SK-N-DZ (cell line): ENCODE data around the gene TFIP11.
"Not testable (repeated sequence)": the region's sequence is repeated elsewhere in the genome, so short reads cannot be mapped to it uniquely, and the experiment has no call there.

ENCODE experiments used
- DNase-seq: peaks from one replicate; pipeline ENCODE4 v3.0.0-alpha.2; 2015; ENCODE audit warnings: low spot score

TFIP11 gene

GRCh38 chr22:26541167-26541819 lies 29.0 kb upstream of the TFIP11 start:
- no peak for DNase-seq

GRCh38 chr22:26540119-26540518 lies 27.8 kb upstream of the TFIP11 start:
- DNase-seq: no peak

DNA sequence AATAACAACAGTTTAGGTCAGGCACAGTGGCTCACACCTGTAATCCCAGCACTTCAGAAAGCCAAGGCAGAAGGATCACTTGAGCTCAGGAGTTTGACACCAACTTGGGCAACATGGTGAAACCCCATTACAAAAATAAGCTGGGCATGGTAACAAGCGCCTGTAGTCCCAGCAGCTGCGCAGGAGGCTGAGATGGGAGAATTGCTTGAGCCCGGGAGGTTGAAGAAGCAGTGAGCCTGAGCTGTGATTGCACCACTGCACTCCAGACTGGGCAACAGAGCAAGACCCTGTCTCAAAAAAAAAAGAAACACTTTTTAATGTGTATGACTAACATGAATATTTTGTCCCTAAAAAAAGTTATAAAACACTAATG lies 24.5 kb upstream of the TFIP11 start:
- no peak for DNase-seq

DNA sequence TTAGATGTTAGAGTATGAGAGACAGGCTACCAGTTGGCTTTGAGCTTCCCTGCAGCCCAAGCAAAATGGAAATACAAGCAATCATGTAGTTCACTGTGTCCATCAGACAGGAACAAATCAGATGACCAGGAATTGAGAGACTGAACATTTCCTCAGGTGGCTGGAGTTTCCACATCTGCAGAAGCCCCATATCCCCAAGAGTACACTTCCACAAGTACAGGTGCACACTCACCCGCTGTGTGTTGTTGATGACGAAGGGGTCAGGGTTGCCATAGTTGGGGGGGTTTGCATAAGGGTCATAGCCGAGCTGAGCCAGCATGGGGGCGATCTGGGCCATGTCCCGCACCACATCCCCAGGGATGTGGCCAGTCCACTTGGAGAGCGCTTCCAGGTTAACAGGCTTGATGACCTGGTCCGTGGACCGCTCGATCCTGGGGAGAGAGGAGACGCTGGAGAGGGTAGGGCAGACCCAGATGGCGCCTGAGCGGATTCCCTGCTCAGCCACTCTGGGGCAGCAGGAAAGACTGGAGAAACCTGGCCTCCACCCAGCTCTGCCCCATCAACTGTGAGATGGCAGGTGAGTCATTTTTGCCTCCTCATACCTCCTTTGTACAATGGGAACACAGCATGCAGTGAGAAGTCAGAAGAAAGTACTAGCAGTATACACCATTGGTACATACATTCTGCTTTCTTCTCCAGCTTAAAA lies 23.9 kb upstream of the TFIP11 start:
- no peak for DNase-seq

DNA sequence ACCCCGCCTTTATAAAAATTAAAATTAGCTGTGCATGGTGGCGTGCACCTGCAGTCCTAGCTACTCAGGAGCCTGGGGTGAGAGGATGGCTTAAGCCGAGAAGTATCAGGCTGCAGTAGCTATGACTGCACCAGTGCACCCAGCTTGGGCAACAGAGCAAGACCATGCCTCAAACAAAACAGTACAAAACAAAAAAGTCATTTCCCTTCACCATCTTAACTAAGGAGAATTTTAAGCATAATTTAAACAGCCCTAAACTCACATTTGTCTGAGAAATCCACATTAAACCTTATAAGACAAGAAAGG lies 23.3 kb upstream of the TFIP11 start:
- DNase-seq: no peak

DNA sequence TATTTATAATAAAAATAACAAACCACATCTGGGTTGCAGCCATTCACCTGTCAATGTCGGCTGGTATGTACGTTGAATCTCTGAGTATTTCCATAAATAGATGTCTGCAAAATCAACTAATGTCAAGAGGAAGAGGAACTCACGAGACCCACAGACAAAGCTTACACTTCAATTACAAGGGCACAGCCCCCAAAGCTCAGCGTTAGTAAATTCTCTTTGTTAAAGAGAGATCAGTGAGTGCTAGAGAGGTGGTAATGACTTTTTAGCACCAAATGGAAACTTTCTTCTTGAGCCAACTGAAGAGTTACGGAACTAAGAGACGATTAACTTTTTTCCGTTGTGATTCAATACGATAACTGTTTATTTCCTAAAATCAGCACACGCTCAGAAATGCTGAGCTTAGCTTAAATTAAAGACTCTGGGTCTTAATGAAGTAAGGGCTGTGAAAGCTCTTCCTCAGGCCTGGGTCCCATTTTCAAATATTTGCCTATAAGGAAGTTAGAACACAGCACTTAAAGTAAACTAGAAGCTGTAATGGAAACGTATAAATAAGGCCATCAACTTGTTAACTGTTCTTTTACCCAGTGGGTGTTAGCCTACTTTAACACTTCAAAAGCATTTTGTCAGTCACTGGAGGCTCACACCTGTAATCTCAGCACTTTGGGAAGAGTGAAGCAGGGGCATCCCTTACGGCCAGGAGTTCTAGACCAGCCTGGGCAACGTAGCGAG lies 22.8 kb upstream of the TFIP11 start:
- DNase-seq: no peak

DNA sequence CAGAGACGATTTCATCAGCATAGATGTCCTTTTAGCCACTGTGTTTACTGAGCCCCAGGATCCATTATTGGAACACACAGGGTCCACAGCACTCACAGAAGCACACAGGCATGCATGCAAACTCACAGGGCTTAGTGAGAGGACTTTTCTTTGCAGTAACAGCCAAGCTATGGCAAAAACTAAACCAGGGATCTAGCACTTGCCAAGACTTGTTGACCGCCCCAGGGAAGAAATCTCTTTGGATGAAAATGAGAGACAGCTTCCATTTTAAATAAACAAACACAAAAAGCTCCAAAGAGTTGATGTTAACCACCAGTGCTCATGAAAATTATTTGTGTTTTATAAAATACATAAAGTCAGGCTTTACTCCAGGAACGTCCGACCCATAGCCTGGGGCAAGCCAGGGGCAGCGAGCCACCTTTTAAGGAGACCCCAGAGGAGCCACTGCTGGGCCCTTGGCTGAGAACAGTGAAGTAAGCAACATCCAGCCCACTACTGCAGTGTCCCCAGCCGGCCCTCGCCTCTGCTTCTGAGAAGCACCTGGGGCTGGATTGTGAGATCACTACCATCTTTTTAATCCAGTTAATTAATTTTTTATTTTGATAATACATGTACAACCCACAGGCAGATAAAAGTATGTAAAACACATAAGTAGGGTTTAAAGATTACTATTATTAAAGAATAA lies 22.0 kb upstream of the TFIP11 start:
- no peak for DNase-seq

- DNase-seq: no peak
Measured at GRCh38 chr22:26529345-26529744, 17.1 kb upstream of the TFIP11 start.

DNA sequence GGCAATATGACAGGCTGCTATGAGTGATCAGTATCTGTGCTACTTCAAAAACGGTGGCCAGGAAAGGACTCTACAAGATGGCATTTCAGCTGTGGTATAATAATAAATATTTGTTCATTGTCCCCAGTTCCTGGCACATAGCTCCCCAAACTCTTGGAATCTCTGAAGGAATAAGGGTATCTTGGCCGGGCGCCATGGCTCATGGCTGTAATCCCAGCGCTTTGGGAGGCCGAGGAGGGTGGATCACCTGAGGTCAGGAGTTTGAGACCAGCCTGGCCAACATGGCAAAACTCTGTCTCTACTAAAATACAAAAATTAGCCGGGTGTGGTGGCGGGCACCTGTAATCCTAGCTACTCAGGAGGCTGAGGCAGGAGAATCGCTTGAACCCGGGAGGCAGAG lies 16.2 kb upstream of the TFIP11 start:
- not testable (repeated sequence) for DNase-seq

GRCh38 chr22:26527574-26528465 lies 15.5 kb upstream of the TFIP11 start:
- no peak for DNase-seq

DNA sequence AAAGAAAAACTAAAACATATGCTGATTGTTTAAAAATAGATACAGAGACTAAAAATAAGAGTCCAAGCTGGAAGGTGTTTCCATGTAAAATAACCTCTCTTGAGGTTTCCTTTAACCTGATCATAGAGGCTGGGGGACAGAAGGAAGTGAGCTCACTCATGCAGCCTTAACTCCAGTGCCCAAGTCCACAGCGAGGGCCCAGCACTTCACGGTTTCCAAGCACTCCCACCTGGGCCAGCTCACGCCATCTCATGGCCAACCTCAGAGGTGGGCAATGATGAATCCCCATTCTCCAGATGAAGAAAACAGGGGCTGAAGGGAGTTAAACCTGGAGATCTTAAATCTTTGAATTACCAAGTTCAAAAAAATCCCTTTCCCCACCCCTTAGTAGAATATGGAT lies 14.9 kb upstream of the TFIP11 start:
- no peak for DNase-seq

DNA sequence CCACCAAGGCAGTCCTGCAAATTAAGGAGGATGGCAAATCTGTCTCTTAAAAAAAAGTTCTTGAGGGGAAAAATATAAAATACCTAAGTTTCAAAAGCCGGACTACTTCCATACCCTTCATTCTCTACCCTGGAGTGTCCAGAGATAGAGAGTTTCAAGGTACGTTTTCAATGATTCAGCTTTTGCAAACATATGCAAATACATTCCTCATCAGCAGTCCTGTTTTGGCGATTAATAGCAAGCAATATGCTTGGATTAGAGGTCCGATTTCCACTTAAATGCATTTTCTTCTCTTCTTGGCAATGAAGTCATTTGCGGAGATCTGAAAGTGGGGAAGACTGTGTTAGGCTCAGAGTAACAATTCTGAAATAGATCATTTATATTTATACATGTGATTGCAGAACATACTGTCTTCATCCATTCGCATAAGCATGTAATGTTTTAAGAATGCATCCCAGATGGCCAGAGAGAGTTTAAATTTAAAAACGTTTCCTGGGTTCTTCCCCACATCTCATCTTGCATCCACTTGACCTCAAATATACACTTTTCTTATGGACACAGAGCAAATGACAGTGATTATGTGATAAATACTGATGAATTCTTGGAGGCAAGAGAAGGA lies 13.8 kb upstream of the TFIP11 start:
- DNase-seq: no peak

DNA sequence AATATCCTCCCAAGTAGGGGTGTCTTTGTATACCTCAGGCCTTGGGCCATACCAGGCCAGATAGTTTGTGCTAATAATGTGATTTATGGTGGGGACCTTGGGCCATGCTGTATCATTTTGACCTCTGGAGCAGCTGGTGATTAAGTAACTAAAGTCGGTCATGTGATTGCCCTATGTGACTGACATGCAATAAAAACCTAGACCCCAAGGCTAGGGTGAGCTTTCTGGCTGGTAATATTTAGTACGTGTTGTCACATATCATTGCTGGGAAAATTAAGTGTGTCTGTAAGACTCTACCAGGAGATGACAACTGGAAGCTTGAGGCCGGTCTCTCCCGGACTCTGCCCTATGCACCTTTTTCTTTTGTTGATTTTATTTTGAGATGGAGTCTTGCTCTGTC lies 12.6 kb upstream of the TFIP11 start:
- no peak for DNase-seq

DNA sequence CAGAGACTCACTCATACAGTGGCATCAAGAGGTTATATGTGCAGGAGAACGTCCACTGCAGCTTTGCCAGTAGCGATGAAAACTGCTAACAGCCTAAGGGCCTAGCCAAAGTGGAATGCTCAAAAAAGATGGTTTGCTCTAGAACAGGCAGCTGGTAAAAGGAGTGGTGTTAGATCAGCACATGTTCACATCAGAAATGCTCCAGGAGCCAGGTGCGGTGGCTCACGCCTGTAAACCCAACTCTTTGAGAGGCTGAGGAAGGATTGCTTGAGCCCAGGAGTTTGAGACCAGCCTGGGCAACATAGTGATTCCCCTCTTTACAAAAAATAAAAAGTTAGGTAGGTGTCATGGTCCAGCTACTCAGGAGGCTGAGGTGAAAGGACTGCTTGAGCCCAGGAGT lies 10.3 kb upstream of the TFIP11 start:
- DNase-seq: no peak

DNA sequence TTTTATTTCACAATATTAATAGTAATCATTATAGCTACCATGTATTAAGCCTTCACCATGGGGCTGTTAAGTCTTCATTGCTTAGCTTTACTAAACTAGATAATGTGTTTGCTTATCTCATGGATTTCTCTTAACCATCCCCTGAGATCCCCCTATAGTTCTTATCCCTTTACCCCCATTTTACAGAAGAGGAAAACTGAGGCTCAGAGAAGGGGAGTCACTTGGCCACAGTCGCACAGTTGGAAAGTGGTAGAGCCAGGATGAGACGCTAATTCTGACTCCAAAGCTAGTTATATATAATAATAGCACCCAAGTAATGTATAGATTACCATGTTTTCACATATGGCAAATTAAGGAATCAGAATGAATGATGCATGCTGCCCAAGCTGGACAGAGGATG lies 9.7 kb upstream of the TFIP11 start:
- no peak for DNase-seq

- DNase-seq: no peak
Measured at GRCh38 chr22:26517429-26517828, 5.2 kb upstream of the TFIP11 start.

DNA sequence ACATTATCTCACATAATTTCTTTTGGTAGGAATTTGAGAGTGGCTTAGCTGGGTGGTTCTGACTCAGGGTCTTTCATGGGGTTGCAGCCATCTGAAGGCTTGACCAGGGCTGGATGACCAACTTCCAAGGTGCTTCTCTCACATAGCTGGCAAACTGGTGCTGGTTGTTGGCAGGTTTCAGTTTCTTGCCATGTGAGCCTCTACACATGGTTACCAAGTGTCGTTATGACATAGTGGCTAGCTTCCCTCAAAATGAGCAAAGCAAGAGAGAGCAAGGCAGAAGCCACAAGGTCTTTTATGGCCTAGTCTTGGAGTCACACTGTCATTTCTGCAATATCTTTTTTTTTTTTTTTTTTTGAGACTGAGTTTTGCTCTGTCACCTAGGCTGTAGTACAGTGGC lies 4.2 kb upstream of the TFIP11 start:
- no peak for DNase-seq

GRCh38 chr22:26515931-26516330 lies 3.7 kb upstream of the TFIP11 start:
- DNase-seq: no peak

- no peak for DNase-seq
Measured at GRCh38 chr22:26514419-26515161, 2.3 kb upstream of the TFIP11 start.

- no peak for DNase-seq
Measured at GRCh38 chr22:26513838-26514237, 1.6 kb upstream of the TFIP11 start.
